H54 (cell line): ENCODE measurements around the gene MAST4.

Source experiments
- DNase-seq: peaks from one replicate; pipeline ENCODE4 v3.0.0; 2011; ENCODE audit warnings: low spot score, mixed read lengths; ENCODE audit not compliant: insufficient read length
- FAIRE-seq: peaks from 3 replicates; lab custom pipeline; 2011; peaks lifted over from hg19 to GRCh38; lab: Jason Lieb, UNC
- POLR2A ChIP-seq: IDR thresholded peaks from 2 replicates; pipeline ENCODE4 v1.6.1; 2011; ENCODE audit warnings: low read depth, mild to moderate bottlenecking, low read length

The MAST4 gene

GRCh38 chr5:66909364-66909763 lies 313.2 kb downstream of the MAST4 start:
- DNase-seq = no peak
- FAIRE-seq = no peak
- TF ChIP-seq POLR2A = no peak

- FAIRE-seq = no peak
- no peak for DNase-seq
- TF ChIP-seq POLR2A = no peak
Measured at GRCh38 chr5:66912787-66913186, 316.6 kb downstream of the MAST4 start.

- DNase-seq (no peak), FAIRE-seq (no peak)
- no peak for TF ChIP-seq POLR2A
Measured at GRCh38 chr5:66915531-66915930, 319.3 kb downstream of the MAST4 start.

- FAIRE-seq (no peak), DNase-seq (no peak)
- TF ChIP-seq POLR2A = no peak
Measured at GRCh38 chr5:66922881-66923280, 326.7 kb downstream of the MAST4 start.

GRCh38 chr5:66923457-66923856 lies 327.3 kb downstream of the MAST4 start:
- FAIRE-seq = no peak
- no peak for DNase-seq
- no peak for TF ChIP-seq POLR2A

GRCh38 chr5:66923922-66924321 lies 327.7 kb downstream of the MAST4 start:
- DNase-seq (no peak), FAIRE-seq (no peak)
- TF ChIP-seq POLR2A = no peak

- no peak for FAIRE-seq
Measured at GRCh38 chr5:66927140-66927539, 330.9 kb downstream of the MAST4 start.

GRCh38 chr5:66929281-66929680 lies 333.1 kb downstream of the MAST4 start:
- FAIRE-seq (no peak), DNase-seq (no peak)
- TF ChIP-seq POLR2A = no peak

More at GRCh38 chr5:66927140-66927539, 330.9 kb downstream of the MAST4 start:
- TF ChIP-seq POLR2A = no peak
- no peak for DNase-seq

GRCh38 chr5:66929995-66930394 lies 333.8 kb downstream of the MAST4 start:
- no peak for FAIRE-seq

GRCh38 chr5:66931651-66932050 lies 335.5 kb downstream of the MAST4 start:
- TF ChIP-seq POLR2A = no peak
- DNase-seq (no peak), FAIRE-seq (no peak)

More at GRCh38 chr5:66929995-66930394, 333.8 kb downstream of the MAST4 start:
- DNase-seq = no peak
- no peak for TF ChIP-seq POLR2A

- DNase-seq (no peak), FAIRE-seq (no peak)
- no peak for TF ChIP-seq POLR2A
Measured at GRCh38 chr5:66932457-66932856, 336.3 kb downstream of the MAST4 start.

GRCh38 chr5:66933066-66933465 lies 336.9 kb downstream of the MAST4 start:
- no peak for FAIRE-seq
- DNase-seq = no peak
- no peak for TF ChIP-seq POLR2A

GRCh38 chr5:66939094-66939493 lies 342.9 kb downstream of the MAST4 start:
- no peak for FAIRE-seq
- TF ChIP-seq POLR2A = no peak

GRCh38 chr5:66945389-66946349 lies 349.5 kb downstream of the MAST4 start:
- FAIRE-seq (no peak), DNase-seq (no peak)
- no peak for TF ChIP-seq POLR2A

More at GRCh38 chr5:66939094-66939493, 342.9 kb downstream of the MAST4 start:
- no peak for DNase-seq

- TF ChIP-seq POLR2A = no peak
- FAIRE-seq (no peak), DNase-seq (no peak)
Measured at GRCh38 chr5:66947458-66947857, 351.3 kb downstream of the MAST4 start.
